GM21717 (cell line): ENCODE measurements around the gene CLP1.
"Not testable (repeated sequence)": the region's sequence is repeated elsewhere in the genome, so short reads cannot be mapped to it uniquely, and the experiment has no call there.

Experiments used
- ATAC-seq: cut with Tn5 transposase; IDR thresholded peaks from one replicate; pipeline ENCODE4 v1.9.1; 2021; ENCODE audit warnings: mild to moderate bottlenecking, moderate library complexity; ENCODE audit not compliant: unreplicated experiment

The CLP1 gene

GRCh38 chr11:57659669-57660068 lies 2.1 kb downstream of the CLP1 start:
- ATAC-seq: no peak

GRCh38 chr11:57662893-57663292 lies 5.3 kb downstream of the CLP1 start:
- ATAC-seq: no peak

- ATAC-seq: no peak
These were observed 6.4 kb downstream of the CLP1 start for GRCh38 chr11:57663975-57664374.

GRCh38 chr11:57667117-57667735 lies 9.7 kb downstream of the CLP1 start:
- peak; percentile 67 for ATAC-seq

GRCh38 chr11:57667736-57668433 lies 10.3 kb downstream of the CLP1 start, which contains the start of gene ZDHHC5:
Gene ZDHHC5, plus strand, starts transcription at chr11:57668114. Its CDS starts 4,977 bp downstream, at chr11:57673091.
- ATAC-seq: peak; percentile 85

GRCh38 chr11:57668434-57668782 lies 10.8 kb downstream of the CLP1 start:
- ATAC-seq: peak; percentile 15

- ATAC-seq: no peak
These were observed 16.7 kb downstream of the CLP1 start for GRCh38 chr11:57674251-57674650.

GRCh38 chr11:57675176-57675941 lies 17.8 kb downstream of the CLP1 start:
- no peak for ATAC-seq

GRCh38 chr11:57679396-57679795 lies 21.8 kb downstream of the CLP1 start:
- ATAC-seq: no peak

- peak; percentile 60 for ATAC-seq
These were observed 23.0 kb downstream of the CLP1 start for GRCh38 chr11:57680552-57680874.

- no peak for ATAC-seq
These were observed 23.6 kb downstream of the CLP1 start for GRCh38 chr11:57681168-57681567.

GRCh38 chr11:57690474-57690873 lies 32.9 kb downstream of the CLP1 start:
- not testable (repeated sequence) for ATAC-seq

GRCh38 chr11:57698843-57699365 lies 41.3 kb downstream of the CLP1 start:
- ATAC-seq: no peak

GRCh38 chr11:57699813-57700212 lies 42.3 kb downstream of the CLP1 start:
- ATAC-seq: no peak

- no peak for ATAC-seq
These were observed 42.9 kb downstream of the CLP1 start for GRCh38 chr11:57700425-57700824.

GRCh38 chr11:57703341-57703740 lies 45.8 kb downstream of the CLP1 start:
- no peak for ATAC-seq

- ATAC-seq: no peak
These were observed 47.4 kb downstream of the CLP1 start for GRCh38 chr11:57704932-57705331.

GRCh38 chr11:57705432-57705831 lies 47.9 kb downstream of the CLP1 start:
- not testable (repeated sequence) for ATAC-seq

- ATAC-seq: no peak
These were observed 52.3 kb downstream of the CLP1 start for GRCh38 chr11:57709802-57710367.
